LNCAP (cell line): ENCODE measurements around the gene HACD3.

Source experiments
- TF ChIP-seq, protein P1 (sequence below): fragments of 450-650 bp; IDR thresholded peaks from 2 replicates; pipeline ENCODE4 v1.5.1; 2017; ENCODE audit warnings: mild to moderate bottlenecking

Gene HACD3

DNA sequence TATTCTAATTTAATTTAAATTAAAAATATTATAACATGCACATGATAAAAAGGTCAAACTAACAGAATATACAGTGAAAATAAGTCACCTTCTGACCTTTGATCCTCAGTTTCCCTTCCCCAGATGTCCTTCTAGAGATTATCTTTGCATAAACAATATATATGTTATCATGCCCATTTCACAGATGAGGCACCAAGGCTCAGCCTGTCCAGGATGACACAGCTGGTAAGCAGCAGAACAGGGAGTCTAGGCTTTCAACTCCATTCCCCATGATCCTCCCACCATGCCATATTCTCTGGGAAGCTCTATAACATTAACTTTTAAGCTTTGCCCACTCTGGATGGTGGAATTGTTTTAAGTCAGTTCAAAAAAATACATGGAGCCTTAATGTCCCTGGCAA, 92.8 kb downstream of the HACD3 start:
- TF ChIP-seq, protein P1, sequence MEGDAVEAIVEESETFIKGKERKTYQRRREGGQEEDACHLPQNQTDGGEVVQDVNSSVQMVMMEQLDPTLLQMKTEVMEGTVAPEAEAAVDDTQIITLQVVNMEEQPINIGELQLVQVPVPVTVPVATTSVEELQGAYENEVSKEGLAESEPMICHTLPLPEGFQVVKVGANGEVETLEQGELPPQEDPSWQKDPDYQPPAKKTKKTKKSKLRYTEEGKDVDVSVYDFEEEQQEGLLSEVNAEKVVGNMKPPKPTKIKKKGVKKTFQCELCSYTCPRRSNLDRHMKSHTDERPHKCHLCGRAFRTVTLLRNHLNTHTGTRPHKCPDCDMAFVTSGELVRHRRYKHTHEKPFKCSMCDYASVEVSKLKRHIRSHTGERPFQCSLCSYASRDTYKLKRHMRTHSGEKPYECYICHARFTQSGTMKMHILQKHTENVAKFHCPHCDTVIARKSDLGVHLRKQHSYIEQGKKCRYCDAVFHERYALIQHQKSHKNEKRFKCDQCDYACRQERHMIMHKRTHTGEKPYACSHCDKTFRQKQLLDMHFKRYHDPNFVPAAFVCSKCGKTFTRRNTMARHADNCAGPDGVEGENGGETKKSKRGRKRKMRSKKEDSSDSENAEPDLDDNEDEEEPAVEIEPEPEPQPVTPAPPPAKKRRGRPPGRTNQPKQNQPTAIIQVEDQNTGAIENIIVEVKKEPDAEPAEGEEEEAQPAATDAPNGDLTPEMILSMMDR: no peak

DNA sequence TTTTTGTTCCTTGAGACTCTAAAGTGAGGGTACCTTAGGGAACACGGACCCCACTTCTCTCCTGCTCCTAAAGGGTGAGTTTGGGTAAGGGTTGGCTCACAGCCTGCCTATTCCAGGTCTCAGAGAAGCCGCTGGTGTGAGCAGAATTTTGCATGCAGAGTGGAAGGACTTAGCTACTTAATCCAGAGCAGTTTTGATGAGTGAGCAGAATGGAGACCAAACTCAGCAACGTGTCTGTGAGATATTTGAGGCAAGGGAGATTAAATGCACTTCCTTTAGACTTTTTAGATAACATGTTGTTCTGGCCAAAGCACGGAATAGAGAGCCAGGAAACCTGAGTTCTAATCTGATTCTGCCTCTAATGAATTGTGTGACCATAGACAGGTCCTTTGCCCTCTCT, 96.6 kb downstream of the HACD3 start:
- TF ChIP-seq, protein P1: no peak
